Neuron (in vitro differentiated cells): ENCODE results near the gene KLHL29.

ENCODE experiments used
- H2AFZ ChIP-seq: one replicate; pipeline ENCODE4 v1.6.1; 2013; ENCODE audit warnings: low read depth, mild to moderate bottlenecking, inconsistent platforms, low read length, moderate library complexity
- H3K27me3 ChIP-seq: one replicate; pipeline ENCODE4 v1.6.1; 2013; ENCODE audit warnings: low read length; ENCODE audit not compliant: insufficient read depth
- H3K36me3 ChIP-seq: one replicate; pipeline ENCODE4 v1.6.1; 2013; ENCODE audit warnings: low read length; ENCODE audit not compliant: insufficient read depth
- H3K4me1 ChIP-seq: one replicate; pipeline ENCODE4 v1.6.1; 2013; ENCODE audit warnings: low read length; ENCODE audit not compliant: insufficient read depth
- H3K4me3 ChIP-seq: 2 replicates; pipeline ENCODE4 v1.5.1; 2013; ENCODE audit warnings: mild to moderate bottlenecking, low read length, moderate library complexity
- H3K9me3 ChIP-seq: one replicate; pipeline ENCODE4 v1.6.1; 2013; ENCODE audit warnings: low read length

Gene KLHL29

DNA sequence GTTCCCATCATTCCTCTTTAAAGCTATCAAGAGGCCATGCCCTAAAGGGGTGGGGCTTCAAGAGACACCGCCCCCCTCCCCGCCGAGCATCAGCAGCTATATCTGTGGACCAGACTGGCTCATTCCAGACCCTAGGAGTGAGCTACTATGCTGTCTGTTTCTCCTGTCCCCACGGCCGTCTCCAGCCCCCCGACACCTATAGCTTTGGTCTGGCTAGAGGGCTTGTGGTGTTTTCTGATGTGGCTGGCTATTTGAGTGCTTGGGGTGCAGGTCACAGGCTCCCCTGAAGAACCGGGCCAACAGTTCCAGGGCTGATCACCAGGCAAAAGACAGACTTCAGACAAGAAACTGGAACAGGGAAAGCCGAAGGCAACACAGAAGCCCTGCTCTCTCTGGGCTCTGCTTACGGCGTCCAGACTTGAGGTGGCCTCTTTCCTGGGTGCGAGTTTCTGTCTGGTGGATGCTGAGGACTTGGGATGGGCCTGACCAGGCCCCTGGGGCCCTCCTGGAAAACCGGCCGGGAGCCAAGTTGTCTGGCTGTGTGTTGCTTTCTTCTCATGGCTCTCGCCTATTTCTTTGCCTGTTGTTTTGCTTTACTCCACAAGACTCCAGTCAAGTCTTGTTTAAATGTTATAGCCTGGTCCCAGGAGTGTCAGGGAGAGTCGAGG lies 83.6 kb downstream of the KLHL29 start:
- no peaks in the 10 kb centered on the region for H3K4me1 ChIP-seq
- H2AFZ ChIP-seq: no peak overlapping the region
- peaks cover 3% of the 10 kb centered on the region for H3K9me3 ChIP-seq
- H3K4me3 ChIP-seq: no peak overlapping the region
- H3K36me3 ChIP-seq: no peaks in the 10 kb centered on the region
- no peaks in the 10 kb centered on the region for H3K27me3 ChIP-seq

DNA sequence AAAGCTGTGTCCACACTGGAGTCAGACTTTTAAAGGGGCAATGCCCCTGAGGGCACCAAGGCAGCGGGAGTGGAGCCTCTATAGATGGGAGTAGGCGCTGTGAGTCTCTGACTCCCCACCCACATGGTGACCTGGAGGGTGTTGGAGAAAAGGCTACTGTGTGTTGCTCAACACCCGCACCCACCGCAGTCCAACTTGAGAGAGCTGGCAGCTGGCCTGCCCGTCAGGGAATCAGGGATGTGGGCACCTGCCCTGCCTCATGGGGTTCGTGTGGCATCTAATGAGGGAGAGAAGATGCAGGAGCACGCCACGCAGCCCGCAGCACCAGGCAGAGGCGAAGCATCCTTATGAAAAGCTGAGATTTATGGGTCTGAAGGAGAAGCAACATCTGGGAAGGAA lies 84.2 kb downstream of the KLHL29 start:
- H3K4me1 ChIP-seq: no peaks in the 10 kb centered on the region
- H3K36me3 ChIP-seq: no peaks in the 10 kb centered on the region
- no peaks in the 10 kb centered on the region for H3K27me3 ChIP-seq
- peaks cover 3% of the 10 kb centered on the region for H3K9me3 ChIP-seq
- H3K4me3 ChIP-seq: no peak overlapping the region
- no peak overlapping the region for H2AFZ ChIP-seq

DNA sequence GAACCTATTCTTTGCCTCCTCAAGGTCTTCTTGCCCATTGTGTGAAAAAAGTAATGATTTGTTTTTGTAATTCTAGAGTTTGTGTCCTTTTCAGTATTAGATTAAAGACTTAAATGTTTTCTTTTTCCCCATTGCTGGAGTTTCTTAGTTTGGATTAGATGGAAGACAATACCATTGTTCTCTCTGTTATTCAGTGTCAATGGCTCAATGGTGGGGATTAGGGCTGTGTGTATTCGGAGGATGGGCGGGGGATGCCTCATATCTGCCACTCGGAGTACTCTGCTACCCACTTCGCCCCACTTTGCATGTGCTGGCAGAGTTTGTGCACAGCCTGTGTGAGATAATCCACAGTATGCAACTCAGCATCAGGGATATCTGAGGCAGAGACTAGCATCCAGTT lies 90.1 kb downstream of the KLHL29 start:
- H3K9me3 ChIP-seq: no peaks in the 10 kb centered on the region
- H3K4me3 ChIP-seq: no peak overlapping the region
- H2AFZ ChIP-seq: no peak overlapping the region
- H3K36me3 ChIP-seq: no peaks in the 10 kb centered on the region
- H3K27me3 ChIP-seq: no peaks in the 10 kb centered on the region
- peaks cover 3% of the 10 kb centered on the region for H3K4me1 ChIP-seq

DNA sequence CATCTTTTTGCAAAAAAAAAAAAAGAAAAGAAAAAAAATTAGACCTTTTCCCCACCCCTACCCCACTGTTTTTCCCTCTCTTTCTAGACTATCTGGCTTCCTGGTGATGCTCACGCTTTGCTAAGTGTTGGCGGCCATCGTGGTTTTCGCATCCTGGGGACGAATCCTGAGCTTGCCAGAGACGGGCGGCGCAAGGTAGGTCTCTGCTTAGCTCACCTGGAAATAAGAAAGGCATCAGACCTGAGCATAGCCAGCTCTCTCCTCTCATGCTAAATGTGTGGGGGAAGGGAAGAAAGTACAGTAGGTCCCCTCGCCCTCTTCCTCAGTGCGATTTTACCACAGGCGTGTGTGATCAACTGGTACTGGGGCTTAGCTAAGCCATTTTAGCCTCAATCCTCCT lies 90.5 kb downstream of the KLHL29 start:
- no peak overlapping the region for H3K4me3 ChIP-seq
- no peaks in the 10 kb centered on the region for H3K9me3 ChIP-seq
- H3K4me1 ChIP-seq: peaks cover 3% of the 10 kb centered on the region
- no peak overlapping the region for H2AFZ ChIP-seq
- H3K36me3 ChIP-seq: no peaks in the 10 kb centered on the region
- H3K27me3 ChIP-seq: no peaks in the 10 kb centered on the region

DNA sequence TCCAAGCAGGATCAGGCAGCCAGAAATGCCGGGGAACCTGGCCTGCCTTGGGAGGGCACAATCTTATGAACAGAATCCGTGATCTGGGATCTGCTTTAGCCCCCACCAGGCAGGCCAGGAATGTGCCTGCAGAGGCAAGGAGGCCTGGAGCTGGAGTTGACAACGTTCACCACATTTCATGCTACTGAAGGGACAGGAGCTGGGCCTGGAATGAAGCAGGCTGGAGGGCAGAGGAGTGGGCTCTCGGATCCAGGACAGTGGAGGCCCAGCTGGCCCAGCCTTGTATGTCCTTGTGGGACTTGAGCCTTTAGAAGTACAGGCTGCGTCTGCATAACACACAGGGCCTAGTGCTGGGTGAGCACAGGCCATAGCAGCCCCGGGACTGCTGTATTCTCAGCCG lies 91.8 kb downstream of the KLHL29 start:
- Histone ChIP-seq H3K9me3 (no peaks in the 10 kb centered on the region), H3K4me3 (no peak overlapping the region), H2AFZ (no peak overlapping the region), H3K36me3 (no peaks in the 10 kb centered on the region), H3K27me3 (no peaks in the 10 kb centered on the region), H3K4me1 (peaks cover 13% of the 10 kb centered on the region)

DNA sequence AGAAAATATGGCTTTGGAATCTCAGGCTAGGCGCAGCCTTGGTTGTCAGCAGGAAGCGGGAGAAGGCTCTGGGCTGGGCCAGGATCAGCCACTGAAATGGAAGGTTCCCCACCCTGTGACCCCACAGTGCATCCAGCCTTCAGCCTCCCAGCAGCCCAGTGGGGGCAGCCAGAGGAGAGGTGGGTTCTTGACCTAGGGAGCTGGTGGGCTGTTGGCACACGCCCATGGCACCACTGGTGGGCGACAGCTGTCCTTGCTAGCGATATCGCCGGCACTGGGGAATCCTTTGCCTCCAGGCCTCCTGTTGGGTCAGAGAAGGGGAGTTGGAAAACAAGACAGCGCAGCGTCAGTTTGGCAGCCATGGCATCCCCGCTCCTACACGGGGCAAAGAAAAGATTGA lies 92.4 kb downstream of the KLHL29 start:
- Histone ChIP-seq H3K36me3 (no peaks in the 10 kb centered on the region), H3K27me3 (no peaks in the 10 kb centered on the region), H3K4me1 (peaks cover 13% of the 10 kb centered on the region), H3K4me3 (no peak overlapping the region), H3K9me3 (no peaks in the 10 kb centered on the region), H2AFZ (no peak overlapping the region)

DNA sequence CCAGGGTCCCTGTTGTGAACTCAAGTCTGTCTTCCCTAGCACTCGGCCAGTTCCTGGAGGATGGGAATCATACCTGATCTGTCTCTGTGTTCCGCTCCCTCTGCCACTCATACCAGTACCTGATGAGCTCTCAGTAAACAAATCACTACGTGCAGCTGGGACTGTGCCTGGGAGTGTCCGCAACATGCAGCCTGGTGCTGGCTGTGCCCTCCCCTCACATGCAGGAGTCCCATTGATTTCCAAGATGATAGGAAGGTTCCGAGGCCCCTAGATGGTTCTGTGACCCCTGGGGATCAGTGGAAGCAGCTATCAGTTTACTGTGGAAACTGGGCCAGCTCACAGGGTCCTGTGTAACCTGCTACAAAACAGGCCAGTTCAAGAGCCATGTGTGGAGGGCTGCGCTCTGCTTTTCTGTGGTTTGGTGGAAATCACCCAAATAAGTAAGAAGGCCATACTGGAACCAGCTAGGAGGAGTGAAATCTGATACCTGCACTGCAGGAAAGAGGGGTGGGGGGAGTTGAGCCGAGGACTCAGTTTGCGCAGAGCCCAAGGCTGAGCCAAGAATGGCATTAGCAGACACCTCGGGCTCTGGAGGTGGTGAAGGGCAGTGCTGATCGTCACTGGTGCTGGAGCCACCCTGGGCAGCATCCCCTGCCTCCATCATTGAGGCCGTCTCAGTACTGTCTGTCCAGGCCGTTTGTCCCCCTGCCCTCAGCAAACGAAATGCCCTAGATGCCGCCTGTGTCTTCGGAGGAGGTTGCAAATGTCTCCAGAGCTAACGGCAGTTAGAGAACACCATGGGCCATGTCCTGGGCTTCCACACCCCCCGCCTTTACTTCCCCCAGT lies 93.3 kb downstream of the KLHL29 start:
- H3K27me3 ChIP-seq: no peaks in the 10 kb centered on the region
- H2AFZ ChIP-seq: no peak overlapping the region
- H3K4me1 ChIP-seq: peaks cover 13% of the 10 kb centered on the region
- H3K4me3 ChIP-seq: no peak overlapping the region
- H3K9me3 ChIP-seq: no peaks in the 10 kb centered on the region
- no peaks in the 10 kb centered on the region for H3K36me3 ChIP-seq

DNA sequence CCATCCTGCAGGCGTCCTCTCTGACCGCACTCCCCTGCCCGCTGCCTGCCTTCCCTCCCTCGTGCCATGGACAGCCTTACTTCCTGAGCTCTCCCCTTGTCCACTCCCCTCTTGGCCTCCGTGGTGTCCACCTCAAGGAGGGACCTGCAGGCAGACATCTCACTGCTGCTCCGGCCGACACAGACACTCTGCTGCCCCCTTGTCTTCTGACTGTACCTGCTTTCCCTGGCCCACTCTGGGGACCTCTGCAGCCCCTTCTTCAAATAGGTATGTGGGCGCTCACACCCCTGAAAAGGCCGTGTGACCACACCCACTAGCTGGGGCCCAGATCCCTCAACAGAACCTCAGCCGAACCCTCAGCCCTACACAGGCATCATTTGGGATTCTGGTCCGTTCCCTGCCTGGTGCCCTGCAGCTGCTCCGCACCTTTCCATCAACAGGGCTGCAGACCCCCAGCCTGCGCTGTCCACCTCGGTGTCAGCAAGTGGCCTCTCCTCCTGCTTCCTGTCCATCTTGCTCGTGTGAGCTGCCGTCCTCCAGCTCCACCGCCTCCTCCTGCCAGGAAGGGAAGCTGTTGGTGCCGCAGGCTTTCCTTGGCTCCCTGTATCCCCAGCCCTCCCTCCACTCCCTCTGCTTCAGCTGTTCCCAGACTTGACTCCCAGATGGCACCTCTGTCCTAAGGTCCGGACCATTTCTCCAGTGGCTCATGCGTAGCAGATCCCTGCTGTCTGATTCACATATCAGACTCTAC lies 94.1 kb downstream of the KLHL29 start:
- H3K4me3 ChIP-seq: no peak overlapping the region
- H3K36me3 ChIP-seq: no peaks in the 10 kb centered on the region
- H3K9me3 ChIP-seq: no peaks in the 10 kb centered on the region
- no peak overlapping the region for H2AFZ ChIP-seq
- H3K4me1 ChIP-seq: peaks cover 13% of the 10 kb centered on the region
- no peaks in the 10 kb centered on the region for H3K27me3 ChIP-seq

DNA sequence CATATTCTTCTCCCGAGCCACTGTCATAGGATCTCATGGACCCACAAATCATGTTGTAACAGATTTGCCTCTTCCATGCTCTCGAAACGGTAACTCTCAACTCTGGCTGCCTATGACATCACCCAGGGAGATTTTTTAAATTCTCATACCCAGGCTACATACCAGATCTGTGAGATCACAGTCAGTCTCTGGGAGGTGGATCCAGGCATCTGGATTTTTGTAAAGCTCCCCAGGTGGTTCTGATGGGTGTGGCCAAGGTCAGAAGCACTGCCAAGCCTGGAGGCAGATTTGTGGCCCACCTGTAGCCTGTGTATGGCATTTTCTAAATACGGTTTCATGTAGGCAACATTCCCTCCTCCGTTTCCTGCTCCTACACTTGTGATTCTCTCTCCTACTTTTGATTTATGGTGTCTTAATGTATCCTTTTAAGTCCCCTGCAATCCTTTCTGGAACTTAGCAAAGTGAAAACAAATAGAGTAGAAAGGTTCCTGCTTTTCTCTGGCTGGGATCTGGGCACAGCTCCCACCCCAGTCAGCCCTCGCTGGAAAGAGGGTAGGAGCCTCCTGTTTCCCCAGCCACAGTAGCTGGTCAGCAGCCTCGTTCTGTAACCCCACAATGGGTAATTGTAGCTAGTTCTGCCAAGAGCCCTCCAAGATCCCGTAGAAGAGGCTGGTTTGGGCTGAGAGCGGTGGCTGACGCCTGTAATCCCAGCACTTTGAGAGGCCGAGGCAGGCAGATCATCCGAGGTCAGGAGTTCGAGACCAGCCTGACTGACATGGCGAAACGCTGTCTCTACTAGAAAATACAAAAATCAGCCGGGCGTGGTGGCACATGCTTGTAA lies 96.2 kb downstream of the KLHL29 start:
- Histone ChIP-seq H2AFZ (no peak overlapping the region), H3K4me3 (no peak overlapping the region), H3K4me1 (peaks cover 22% of the 10 kb centered on the region), H3K36me3 (no peaks in the 10 kb centered on the region), H3K9me3 (no peaks in the 10 kb centered on the region), H3K27me3 (no peaks in the 10 kb centered on the region)

DNA sequence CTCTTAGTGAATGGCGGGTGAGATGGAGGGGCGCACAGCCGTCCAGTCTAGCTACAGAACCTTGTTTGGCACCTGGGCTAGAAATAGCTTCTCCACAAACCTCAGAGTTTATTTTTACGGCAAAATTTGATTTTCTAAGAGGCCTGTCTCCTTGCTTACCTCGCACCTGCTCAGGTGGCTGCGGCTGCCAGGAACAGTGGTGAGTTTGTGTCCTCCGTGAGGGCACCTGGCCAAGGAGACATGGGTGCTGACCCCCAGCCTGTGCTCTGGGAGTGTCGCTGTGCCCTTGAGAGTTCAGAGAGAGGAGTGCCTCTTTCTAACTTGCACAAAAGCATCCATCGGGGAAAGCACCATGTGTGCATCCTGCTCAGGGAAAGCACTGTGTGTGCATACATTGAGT lies 97.2 kb downstream of the KLHL29 start:
- H3K27me3 ChIP-seq: no peaks in the 10 kb centered on the region
- H3K4me3 ChIP-seq: no peak overlapping the region
- no peak overlapping the region for H2AFZ ChIP-seq
- no peaks in the 10 kb centered on the region for H3K36me3 ChIP-seq
- peaks cover 22% of the 10 kb centered on the region for H3K4me1 ChIP-seq
- no peaks in the 10 kb centered on the region for H3K9me3 ChIP-seq

DNA sequence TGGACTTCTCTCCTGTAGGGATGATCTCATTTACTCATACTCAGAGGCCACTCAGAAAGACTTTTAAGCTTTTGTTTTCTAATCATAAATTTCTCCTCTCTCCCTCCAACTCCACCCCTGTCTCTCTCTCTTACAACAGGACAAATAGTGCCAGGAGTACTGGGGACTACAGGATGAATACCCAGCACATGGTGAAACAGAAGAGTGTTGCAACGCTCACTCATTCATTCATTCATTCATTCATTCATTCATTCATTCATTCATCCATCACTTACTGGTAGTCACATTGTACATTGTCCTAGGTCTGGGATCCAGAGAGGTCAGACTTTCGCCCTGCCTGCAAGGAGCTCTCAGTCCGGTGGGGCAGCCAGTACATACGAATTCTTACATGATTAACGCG lies 97.6 kb downstream of the KLHL29 start:
- Histone ChIP-seq H3K36me3 (no peaks in the 10 kb centered on the region), H3K4me1 (peaks cover 26% of the 10 kb centered on the region), H2AFZ (no peak overlapping the region), H3K9me3 (no peaks in the 10 kb centered on the region), H3K4me3 (no peak overlapping the region), H3K27me3 (no peaks in the 10 kb centered on the region)

DNA sequence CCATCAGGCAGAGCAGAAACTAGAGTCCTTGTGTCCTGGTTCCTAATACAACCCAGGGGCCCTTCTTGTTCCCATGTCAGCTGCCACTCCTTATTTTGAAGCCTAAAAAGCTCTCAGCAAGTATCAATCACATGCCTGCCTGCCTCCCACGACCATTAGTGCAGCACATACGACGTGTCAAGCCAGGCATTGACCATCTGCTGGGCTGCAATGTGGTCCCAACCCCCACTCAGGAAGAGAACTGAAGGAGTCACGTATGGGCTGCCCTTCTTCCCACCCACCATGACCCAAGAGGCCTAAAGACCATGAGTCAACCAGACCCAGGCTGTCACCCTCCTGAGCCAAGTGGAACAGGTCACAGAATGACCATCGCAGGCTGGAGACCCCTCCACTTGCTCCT lies 98.8 kb downstream of the KLHL29 start:
- H3K27me3 ChIP-seq: no peaks in the 10 kb centered on the region

More for the DNA sequence above, 98.8 kb downstream of the KLHL29 start:
- Histone ChIP-seq H3K36me3 (no peaks in the 10 kb centered on the region), H3K4me1 (peaks cover 38% of the 10 kb centered on the region), H3K9me3 (no peaks in the 10 kb centered on the region), H2AFZ (no peak overlapping the region), H3K4me3 (no peak overlapping the region)
